ENCODE measurements around the gene SHISA5. TPM values are rescaled to one million over a fixed set of nuclear protein-coding genes. Genes with fewer than 3 reads are reported as not detected.

Gene SHISA5
- total RNA-seq, 1 donor from 2014 or later: 35.2 TPM

Small RNA genes within 50 kb of the gene (small RNA-seq; reads per million reads assigned to genes)
- gene MIR6823 (ENCODE audit: low replicate concordance): not detected

Other genes starting within 250 kb of the SHISA5 start
- 17.3 TPM for gene NME6, start 202.8 kb downstream of the SHISA5 start, total RNA-seq
- gene SPINK8, start 170.5 kb downstream of the SHISA5 start, total RNA-seq: not detected
- not detected for gene FBXW12, start 132.0 kb downstream of the SHISA5 start, total RNA-seq
- 41.2 TPM for gene PLXNB1, start 74.1 kb downstream of the SHISA5 start, total RNA-seq
- 6.7 TPM for gene CCDC51, start 64.1 kb downstream of the SHISA5 start, total RNA-seq
- 152 TPM for gene TMA7, start 63.9 kb downstream of the SHISA5 start, total RNA-seq
- 4.8 TPM for gene ATRIP, start 57.4 kb downstream of the SHISA5 start, total RNA-seq
- 5.4 TPM for gene PFKFB4, start 52.6 kb upstream of the SHISA5 start, total RNA-seq
- gene UCN2, start 59.6 kb upstream of the SHISA5 start, total RNA-seq: 1.4 TPM
- 71.4 TPM for gene COL7A1, start 91.2 kb upstream of the SHISA5 start, total RNA-seq
- 132 TPM for gene UQCRC1, start 105.5 kb upstream of the SHISA5 start, total RNA-seq
- not detected for gene TMEM89, start 117.6 kb upstream of the SHISA5 start, total RNA-seq
- 9.9 TPM for gene SLC26A6, start 131.3 kb upstream of the SHISA5 start, total RNA-seq
- gene CELSR3, start 158.7 kb upstream of the SHISA5 start, total RNA-seq: 0.39 TPM
- 10.1 TPM for gene NCKIPSD, start 181.7 kb upstream of the SHISA5 start, total RNA-seq
- 67.0 TPM for gene IP6K2, start 213.0 kb upstream of the SHISA5 start, total RNA-seq

All from skin of body (tissue), 2 donors.